Endodermal cell (in vitro differentiated cells): ENCODE data around the gene SLC25A52. TPM values are rescaled to one million over a fixed set of nuclear protein-coding genes. Genes with fewer than 3 reads are reported as not detected.

Experiments used
- DNase-seq: peaks from one replicate; pipeline ENCODE4 v3.0.0-alpha.2; 2017
- H3K27ac ChIP-seq: 2 replicates; pipeline ENCODE4 v1.5.1; 2013; ENCODE audit warnings: mild to moderate bottlenecking, low read depth, low read length, moderate library complexity
- H3K27me3 ChIP-seq: 2 replicates; pipeline ENCODE4 v1.6.1; 2013; ENCODE audit warnings: mild to moderate bottlenecking, low read length, moderate library complexity; ENCODE audit not compliant: insufficient read depth, control insufficient read depth, poor library complexity, severe bottlenecking
- H3K36me3 ChIP-seq: 2 replicates; pipeline ENCODE4 v1.7.0; 2013; ENCODE audit warnings: mild to moderate bottlenecking, low read length, moderate library complexity; ENCODE audit not compliant: control insufficient read depth, insufficient read depth
- H3K4me1 ChIP-seq: one replicate; pipeline ENCODE4 v1.7.0; 2013; ENCODE audit warnings: low read length; ENCODE audit not compliant: control insufficient read depth, insufficient read depth
- H3K4me3 ChIP-seq: 2 replicates; pipeline ENCODE4 v1.5.1; 2013; ENCODE audit warnings: mild to moderate bottlenecking, low read length, moderate library complexity
- H3K9ac ChIP-seq: 2 replicates; pipeline ENCODE4 v1.6.1; 2013; ENCODE audit warnings: mild to moderate bottlenecking, low read length, moderate library complexity; ENCODE audit not compliant: poor library complexity, severe bottlenecking; ENCODE audit errors: extremely low read depth
- H3K9me3 ChIP-seq: 2 replicates; pipeline ENCODE4 v1.6.1; 2013; ENCODE audit warnings: mild to moderate bottlenecking, low read length, moderate library complexity; ENCODE audit not compliant: control insufficient read depth
- H3K27ac Mint-ChIP-seq: 2 replicates; pipeline ENCODE4 v1.8.0; 2020; ENCODE audit warnings: mixed read lengths
- H3K27me3 Mint-ChIP-seq: 2 replicates; pipeline ENCODE4 v1.8.0; 2021; ENCODE audit warnings: mild to moderate bottlenecking, mixed read lengths; ENCODE audit not compliant: insufficient read depth
- H3K36me3 Mint-ChIP-seq: 2 replicates; pipeline ENCODE4 v1.8.0; 2020; ENCODE audit warnings: low read depth, mixed read lengths
- H3K4me1 Mint-ChIP-seq: 2 replicates; pipeline ENCODE4 v1.8.0; 2020; ENCODE audit warnings: mixed read lengths
- H3K4me3 Mint-ChIP-seq: 2 replicates; pipeline ENCODE4 v1.8.0; 2020; ENCODE audit warnings: mild to moderate bottlenecking, moderate library complexity, mixed read lengths
- H3K9me3 Mint-ChIP-seq: 2 replicates; pipeline ENCODE4 v1.8.0; 2020; ENCODE audit warnings: mild to moderate bottlenecking, mixed read lengths
- whole genome bisulfite sequencing, 2 experiments: methylation state at CpG; one replicate each; pipeline versions ENCODE4 v1.1.5 to v1.1.7; 2013; ENCODE audit warnings: missing lambda C conversion rate in 2 of 2, mixed read lengths in 1 of 2; ENCODE audit not compliant: insufficient coverage in 1 of 2, insufficient read length in 1 of 2; 5-methylcytosine and 5-hydroxymethylcytosine counted together
- total RNA-seq, 2 donors: library from RNA; stranded (reverse); fragmentation: NEBNext Ultra II Directional in 1 of 2; extraction: Animal tissue kit (Norgen Biotek cat#: 25700) in 1 of 2; gene quantifications; 2 replicates in 1 of 2; 3 replicates in 1 of 2; pipeline ENCODE4 v1.2.1, GENCODE V29; 2021
- TF ChIP-seq, protein P1 (sequence below): fragments of 200-600 bp; sonication (generic); conservative IDR thresholded peaks from 2 replicates; pipeline ENCODE4 v1.5.0; 2021; ENCODE audit warnings: antibody characterized with exemption, mild to moderate bottlenecking

Gene SLC25A52
- total RNA-seq, 2 donors from 2014 or later = 0.46 to 1.1 TPM

DNA sequence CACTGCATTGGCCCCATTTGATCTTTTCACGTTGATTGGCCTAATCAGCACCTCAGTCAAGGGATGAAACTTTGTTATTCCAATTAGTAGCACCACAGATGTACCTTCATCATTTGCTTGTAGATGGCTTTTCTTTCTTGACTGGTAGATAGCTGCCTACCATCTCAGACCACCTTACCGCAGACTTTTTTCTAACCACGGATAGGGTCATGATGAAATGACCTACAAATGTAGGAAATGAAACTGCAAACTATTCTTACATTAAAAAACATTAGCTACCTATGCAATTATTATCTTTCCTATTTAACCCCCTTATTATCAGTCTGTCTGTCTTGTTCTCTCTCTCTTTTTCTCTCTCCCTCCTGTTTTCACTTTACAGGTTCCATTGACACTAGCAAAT, 22.4 kb upstream of the SLC25A52 start:
- 75 to 83% methylated on average over 2 to 3 of the region's 3 CpGs for WGBS, 2 experiments
- Mint-ChIP-seq H3K27me3 (no peaks in the 10 kb centered on the region), H3K9me3 (peaks cover 38% of the 10 kb centered on the region), H3K27ac (no peak overlapping the region), H3K4me1 (no peaks in the 10 kb centered on the region), H3K4me3 (no peak overlapping the region), H3K36me3 (peaks cover 20% of the 10 kb centered on the region)
- Histone ChIP-seq H3K4me3 (no peak overlapping the region), H3K27me3 (no peaks in the 10 kb centered on the region), H3K36me3 (no peaks in the 10 kb centered on the region), H3K4me1 (no peaks in the 10 kb centered on the region), H3K27ac (no peak overlapping the region), H3K9ac (no peak overlapping the region), H3K9me3 (peaks cover 31% of the 10 kb centered on the region)
- DNase-seq = no peak
- TF ChIP-seq, protein P1, sequence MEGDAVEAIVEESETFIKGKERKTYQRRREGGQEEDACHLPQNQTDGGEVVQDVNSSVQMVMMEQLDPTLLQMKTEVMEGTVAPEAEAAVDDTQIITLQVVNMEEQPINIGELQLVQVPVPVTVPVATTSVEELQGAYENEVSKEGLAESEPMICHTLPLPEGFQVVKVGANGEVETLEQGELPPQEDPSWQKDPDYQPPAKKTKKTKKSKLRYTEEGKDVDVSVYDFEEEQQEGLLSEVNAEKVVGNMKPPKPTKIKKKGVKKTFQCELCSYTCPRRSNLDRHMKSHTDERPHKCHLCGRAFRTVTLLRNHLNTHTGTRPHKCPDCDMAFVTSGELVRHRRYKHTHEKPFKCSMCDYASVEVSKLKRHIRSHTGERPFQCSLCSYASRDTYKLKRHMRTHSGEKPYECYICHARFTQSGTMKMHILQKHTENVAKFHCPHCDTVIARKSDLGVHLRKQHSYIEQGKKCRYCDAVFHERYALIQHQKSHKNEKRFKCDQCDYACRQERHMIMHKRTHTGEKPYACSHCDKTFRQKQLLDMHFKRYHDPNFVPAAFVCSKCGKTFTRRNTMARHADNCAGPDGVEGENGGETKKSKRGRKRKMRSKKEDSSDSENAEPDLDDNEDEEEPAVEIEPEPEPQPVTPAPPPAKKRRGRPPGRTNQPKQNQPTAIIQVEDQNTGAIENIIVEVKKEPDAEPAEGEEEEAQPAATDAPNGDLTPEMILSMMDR = no peak

DNA sequence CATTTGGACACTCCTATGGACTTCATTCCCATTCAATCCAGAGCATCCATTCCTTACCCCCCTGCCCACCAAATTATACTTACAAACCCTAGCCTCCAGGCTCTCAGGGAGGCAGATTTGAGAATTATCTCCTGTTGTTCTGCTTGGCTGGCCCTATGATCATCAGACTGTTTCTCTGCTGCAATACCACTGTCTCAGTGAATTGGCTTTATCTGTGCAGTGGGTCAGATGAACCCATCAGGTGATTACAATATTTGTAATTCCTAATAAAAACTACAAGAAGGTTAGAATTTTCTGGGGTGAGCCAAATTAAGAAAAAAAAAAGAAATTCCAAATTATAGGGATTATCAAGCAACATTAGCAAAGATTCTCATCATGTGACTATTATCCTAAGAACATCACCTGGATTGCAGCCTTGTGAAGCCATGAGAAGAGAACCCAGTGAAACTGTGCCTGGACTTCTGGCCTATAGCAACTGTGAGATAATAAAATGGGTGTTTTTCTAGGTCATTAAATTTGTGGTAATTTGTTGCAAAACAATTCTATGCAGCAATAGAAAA, 17.8 kb upstream of the SLC25A52 start:
- Mint-ChIP-seq H3K4me1 (peaks cover 6% of the 10 kb centered on the region), H3K27me3 (no peaks in the 10 kb centered on the region), H3K36me3 (peaks cover 29% of the 10 kb centered on the region), H3K9me3 (peaks cover 46% of the 10 kb centered on the region), H3K4me3 (no peak overlapping the region), H3K27ac (no peak overlapping the region)
- Histone ChIP-seq H3K9me3 (peaks cover 36% of the 10 kb centered on the region), H3K4me1 (no peaks in the 10 kb centered on the region), H3K9ac (no peak overlapping the region), H3K27ac (no peak overlapping the region), H3K4me3 (peak overlapping the region; percentile 13), H3K27me3 (no peaks in the 10 kb centered on the region), H3K36me3 (no peaks in the 10 kb centered on the region)
- TF ChIP-seq, protein P1 = no peak
- no peak for DNase-seq

DNA sequence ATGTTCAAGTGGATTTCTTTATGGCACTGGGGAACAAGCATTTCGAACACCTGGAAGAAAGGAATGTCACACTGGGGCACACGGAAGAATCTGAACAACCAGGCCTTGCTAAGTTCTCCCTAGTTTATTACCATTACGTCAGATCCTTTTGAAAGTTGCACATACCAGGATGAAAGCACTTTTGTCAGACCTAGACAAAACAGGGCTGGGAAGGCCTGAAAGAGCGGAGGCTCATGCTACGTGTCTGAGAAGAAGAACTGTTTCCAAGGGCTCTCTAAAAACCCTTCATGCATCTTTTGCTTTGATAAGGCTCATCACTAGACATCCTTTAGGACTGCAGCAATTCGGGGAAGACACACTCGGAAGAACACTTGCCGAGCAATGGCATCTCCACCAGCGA, 15.4 kb upstream of the SLC25A52 start:
- H3K27ac ChIP-seq = peak overlapping the region; percentile 9
- no peaks in the 10 kb centered on the region for H3K27me3 ChIP-seq
- peaks cover 6% of the 10 kb centered on the region for H3K4me1 Mint-ChIP-seq
- H3K9me3 Mint-ChIP-seq = peaks cover 39% of the 10 kb centered on the region
- H3K27ac Mint-ChIP-seq = no peak overlapping the region
- no peak for DNase-seq
- H3K4me3 ChIP-seq = no peak overlapping the region
- H3K36me3 ChIP-seq = no peaks in the 10 kb centered on the region
- TF ChIP-seq, protein P1 = no peak
- no peak overlapping the region for H3K9ac ChIP-seq
- H3K9me3 ChIP-seq = peaks cover 36% of the 10 kb centered on the region
- 80 to 90% methylated on average over 9 of the region's 9 CpGs for WGBS, 2 experiments
- H3K4me3 Mint-ChIP-seq = no peak overlapping the region
- H3K27me3 Mint-ChIP-seq = no peaks in the 10 kb centered on the region
- no peaks in the 10 kb centered on the region for H3K4me1 ChIP-seq
- peaks cover 24% of the 10 kb centered on the region for H3K36me3 Mint-ChIP-seq
